ENCODE results near the gene DCDC2.
"Not testable (repeated sequence)": the region's sequence is repeated elsewhere in the genome, so short reads cannot be mapped to it uniquely, and the experiment has no call there.

- TF ChIP-seq POLR2A (IDR thresholded peaks at IDR 0.05); CTCF (IDR thresholded peaks at IDR 0.05); POLR2AphosphoS5 (IDR thresholded peaks at IDR 0.05); EP300 (IDR thresholded peaks at IDR 0.05; ENCODE audit: low read depth): not testable (repeated sequence)
Measured at GRCh38 chr6:24236779-24237178, 121.1 kb downstream of the DCDC2 start.

All from transverse colon (tissue), 4 donors.